Psoas muscle (tissue), 8 donors: ENCODE results near the gene DIP2C. TPM values are rescaled to one million over a fixed set of nuclear protein-coding genes. Genes with fewer than 3 reads are reported as not detected.

ENCODE experiments used
- ATAC-seq, 4 donors: fragments of 200-7000 bp; cut with Tn5 transposase; one replicate each; pipeline ENCODE4 v1.9.1; 2020; ENCODE audit warnings: moderate library complexity in 3 of 4, mild to moderate bottlenecking in 2 of 4
- DNase-seq, 2 donors: peaks; one replicate each; pipeline ENCODE4 v3.0.0-alpha.2; 2020
- H3K27ac ChIP-seq: fragments of 200-600 bp; one replicate; pipeline ENCODE4 v1.8.0; 2022
- H3K27me3 ChIP-seq, 3 donors: fragments of 200-600 bp in 1 of 3; one replicate each; pipeline versions ENCODE4 v1.6.1 to v1.8.0; 2013 to 2022; ENCODE audit warnings: low read length in 2 of 3, mild to moderate bottlenecking in 2 of 3, moderate library complexity in 1 of 3; ENCODE audit not compliant: insufficient read depth in 3 of 3
- H3K36me3 ChIP-seq, 2 donors: fragments of 200-600 bp in 1 of 2; one replicate each; pipeline versions ENCODE4 v1.6.1 to v1.8.0; 2013 to 2022; ENCODE audit warnings: low read depth in 1 of 2, mild to moderate bottlenecking in 1 of 2, moderate library complexity in 1 of 2; ENCODE audit not compliant: insufficient read depth in 1 of 2
- H3K4me1 ChIP-seq: fragments of 200-600 bp; one replicate; pipeline ENCODE4 v1.8.0; 2022
- H3K4me3 ChIP-seq: fragments of 200-600 bp; one replicate; pipeline ENCODE4 v1.8.0; 2022; ENCODE audit warnings: mild to moderate bottlenecking
- H3K9me3 ChIP-seq: fragments of 200-600 bp; one replicate; pipeline ENCODE4 v1.8.0; 2022
- CTCF ChIP-seq: fragments of 200-600 bp; IDR thresholded peaks from one replicate; pipeline ENCODE4 v1.8.0; 2022; ENCODE audit warnings: antibody characterized with exemption
- WGBS, 3 donors: extraction: QIAGEN DNeasy Blood & Tissue Kit; methylation state at CpG; one replicate each; pipeline versions ENCODE4 v1.1.6 to v1.1.7; 2013; 5-methylcytosine and 5-hydroxymethylcytosine counted together
- intact Hi-C, 2 donors: fragments of 100-400 bp; cut with DNase I; formaldehyde crosslinking; loops; one replicate each; pipeline versions ENCODE4 v1.11.0 to v1.14.2; 2022
- polyA plus RNA-seq, 3 donors: library from polyadenylated mRNA; stranded (reverse); fragments of 200-250 nt; gene quantifications; one replicate each; pipeline ENCODE4 v1.2.3, GENCODE V29; 2013
- total RNA-seq, 4 donors: library from RNA; stranded (reverse); fragmentation: NEBNext Ultra II Directional in 2 of 4; extraction: Animal tissue kit (Norgen Biotek cat#: 25700) in 2 of 4; gene quantifications; one replicate each; pipeline versions ENCODE4 v1.2.1 to v1.2.4, GENCODE V29; 2021 to 2023
- donor health status: healthy with polysubstance abuse.
- donor health status: DM: no; HTN: no; CAD: no; lungs with moderate emphysema.
- donor health status: Bipolar disorder and iron deficiency.
- donor health status: healthy.
- donor health status: DM: yes; HTN: yes; CAD: no.
- donor health status: DM: no; HTN: no; CAD: no.
- donor health status: DM: no; HTN: no; CAD: no.
- donor health status: DM: yes; HTN: yes; CAD: no.

The DIP2C gene
- total and polyA plus RNA-seq, 7 donors, result 7.7 to 32.0 (median 25.0) TPM

DNA sequence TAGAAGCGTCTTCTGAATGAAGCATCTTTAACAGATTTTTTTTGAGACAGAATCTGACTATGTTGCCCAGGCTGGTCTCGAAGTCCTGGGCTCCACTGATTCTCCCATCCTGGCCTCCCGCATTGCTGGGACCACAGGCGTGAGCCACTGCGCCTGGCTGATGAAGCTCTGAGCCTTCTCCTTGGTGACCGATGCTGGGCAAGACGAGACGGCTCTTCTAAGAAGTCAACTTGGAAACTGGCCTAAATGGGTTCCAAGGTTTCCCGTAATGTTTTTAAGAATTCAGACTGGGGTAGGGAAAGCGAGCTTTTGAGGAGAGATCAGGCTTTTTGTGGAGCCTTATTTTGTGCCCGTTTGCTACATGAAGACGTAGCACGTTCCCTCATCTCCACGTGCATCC lies 329.7 kb downstream of the DIP2C start:
- no peak for ATAC-seq
- H3K36me3 ChIP-seq, result peaks cover 6 to 91% of the 10 kb centered on the region in 2 donors
- intact Hi-C loops, result no loop called here

GRCh38 chr10:359093-359492 lies 330.4 kb downstream of the DIP2C start:
- peaks cover 6 to 91% of the 10 kb centered on the region in 2 donors for H3K36me3 ChIP-seq
- no peak for TF ChIP-seq CTCF

More for the DNA sequence above, 329.7 kb downstream of the DIP2C start:
- no peak overlapping the region for H3K27ac ChIP-seq
- no peak overlapping the region for H3K4me3 ChIP-seq
- no peak for TF ChIP-seq CTCF
- H3K9me3 ChIP-seq, result no peaks in the 10 kb centered on the region
- 93 to 96% (median 95%) methylated on average over 14 of the region's 14 CpGs for WGBS, 3 donors
- no peak for DNase-seq
- no peaks in the 10 kb centered on the region for H3K4me1 ChIP-seq
- no peaks in the 10 kb centered on the region for H3K27me3 ChIP-seq

GRCh38 chr10:357201-357950 lies 332.1 kb downstream of the DIP2C start:
- DNase-seq (no peak), ATAC-seq (no peak)
- H3K4me3 ChIP-seq, result no peak overlapping the region
- peaks cover 2 to 92% of the 10 kb centered on the region in 2 donors for H3K36me3 ChIP-seq
- H3K27ac ChIP-seq, result no peak overlapping the region
- no peaks in the 10 kb centered on the region for H3K27me3 ChIP-seq
- H3K4me1 ChIP-seq, result no peaks in the 10 kb centered on the region
- TF ChIP-seq CTCF, result no peak
- intact Hi-C loops, result no loop called here
- WGBS, 3 donors, result 93 to 94% (median 94%) methylated on average over 40 of the region's 40 CpGs
- no peaks in the 10 kb centered on the region for H3K9me3 ChIP-seq

More at GRCh38 chr10:359093-359492, 330.4 kb downstream of the DIP2C start:
- Histone ChIP-seq H3K4me1 (no peaks in the 10 kb centered on the region), H3K27me3 (no peaks in the 10 kb centered on the region), H3K27ac (no peak overlapping the region), H3K9me3 (no peaks in the 10 kb centered on the region), H3K4me3 (no peak overlapping the region)
- DNase-seq, result no peak
- ATAC-seq, result no peak
- 56 to 69% (median 62%) methylated on average over 18 of the region's 18 CpGs for WGBS, 3 donors
- intact Hi-C loops, result no loop called here

GRCh38 chr10:356452-356851 lies 333.0 kb downstream of the DIP2C start:
- 86 to 93% (median 89%) methylated on average over 8 of the region's 8 CpGs for WGBS, 3 donors
- DNase-seq (no peak), ATAC-seq (no peak)
- H3K4me1 ChIP-seq, result no peaks in the 10 kb centered on the region
- no peak overlapping the region for H3K4me3 ChIP-seq
- peaks cover 2 to 92% of the 10 kb centered on the region in 2 donors for H3K36me3 ChIP-seq
- intact Hi-C loops, result no loop called here
- no peaks in the 10 kb centered on the region for H3K27me3 ChIP-seq
- H3K9me3 ChIP-seq, result no peaks in the 10 kb centered on the region
- no peak for TF ChIP-seq CTCF
- no peak overlapping the region for H3K27ac ChIP-seq
